Measurements from ENCODE around the gene CCDC112. TPM values are rescaled to one million over a fixed set of nuclear protein-coding genes. Genes with fewer than 3 reads are reported as not detected.

CCDC112 gene
- total and polyA plus RNA-seq, 7 donors, result 0.85 to 2.2 (median 2.0) TPM

DNA sequence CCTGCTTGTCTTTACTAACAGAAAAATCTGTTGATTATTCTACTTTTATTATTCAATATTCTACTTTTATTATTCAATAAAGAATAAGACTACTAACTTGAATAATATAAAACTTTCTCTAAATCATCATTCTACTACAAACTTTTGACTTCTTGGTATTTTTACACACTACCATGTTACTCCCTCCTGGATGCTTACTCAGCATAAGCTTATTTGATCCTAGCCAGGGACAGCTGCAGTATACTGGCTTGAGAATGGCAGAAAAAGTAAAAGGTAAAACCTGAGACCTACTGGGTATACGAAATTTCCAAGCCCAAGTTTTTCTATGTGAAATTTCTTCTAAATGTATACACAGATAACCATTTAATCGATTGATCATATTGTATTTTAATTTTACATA, 59.9 kb downstream of the CCDC112 start:
- DNase-seq, result no peak
- H3K27me3 ChIP-seq (ENCODE audit: insufficient read depth in 3 of 3, low read length in 2 of 3), result no peaks in the 10 kb centered on the region
- H3K4me3 ChIP-seq, result no peak overlapping the region
- ATAC-seq, result no peak
- H3K27ac ChIP-seq, result no peak overlapping the region
- 83 to 92% (median 89%) methylated on average over 2 of the region's 2 CpGs for WGBS, 3 donors
- TF ChIP-seq, protein P1, sequence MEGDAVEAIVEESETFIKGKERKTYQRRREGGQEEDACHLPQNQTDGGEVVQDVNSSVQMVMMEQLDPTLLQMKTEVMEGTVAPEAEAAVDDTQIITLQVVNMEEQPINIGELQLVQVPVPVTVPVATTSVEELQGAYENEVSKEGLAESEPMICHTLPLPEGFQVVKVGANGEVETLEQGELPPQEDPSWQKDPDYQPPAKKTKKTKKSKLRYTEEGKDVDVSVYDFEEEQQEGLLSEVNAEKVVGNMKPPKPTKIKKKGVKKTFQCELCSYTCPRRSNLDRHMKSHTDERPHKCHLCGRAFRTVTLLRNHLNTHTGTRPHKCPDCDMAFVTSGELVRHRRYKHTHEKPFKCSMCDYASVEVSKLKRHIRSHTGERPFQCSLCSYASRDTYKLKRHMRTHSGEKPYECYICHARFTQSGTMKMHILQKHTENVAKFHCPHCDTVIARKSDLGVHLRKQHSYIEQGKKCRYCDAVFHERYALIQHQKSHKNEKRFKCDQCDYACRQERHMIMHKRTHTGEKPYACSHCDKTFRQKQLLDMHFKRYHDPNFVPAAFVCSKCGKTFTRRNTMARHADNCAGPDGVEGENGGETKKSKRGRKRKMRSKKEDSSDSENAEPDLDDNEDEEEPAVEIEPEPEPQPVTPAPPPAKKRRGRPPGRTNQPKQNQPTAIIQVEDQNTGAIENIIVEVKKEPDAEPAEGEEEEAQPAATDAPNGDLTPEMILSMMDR (IDR thresholded peaks at IDR 0.05), result no peak
- peaks cover under 1% of the 10 kb centered on the region for H3K4me1 ChIP-seq
- H3K9me3 ChIP-seq, result no peaks in the 10 kb centered on the region
- H3K36me3 ChIP-seq (ENCODE audit: insufficient read depth in 1 of 2, low read depth in 1 of 2), result peaks cover 4 to 74% of the 10 kb centered on the region in 2 donors
- intact Hi-C loops (cut with DNase I), result no loop called here

DNA sequence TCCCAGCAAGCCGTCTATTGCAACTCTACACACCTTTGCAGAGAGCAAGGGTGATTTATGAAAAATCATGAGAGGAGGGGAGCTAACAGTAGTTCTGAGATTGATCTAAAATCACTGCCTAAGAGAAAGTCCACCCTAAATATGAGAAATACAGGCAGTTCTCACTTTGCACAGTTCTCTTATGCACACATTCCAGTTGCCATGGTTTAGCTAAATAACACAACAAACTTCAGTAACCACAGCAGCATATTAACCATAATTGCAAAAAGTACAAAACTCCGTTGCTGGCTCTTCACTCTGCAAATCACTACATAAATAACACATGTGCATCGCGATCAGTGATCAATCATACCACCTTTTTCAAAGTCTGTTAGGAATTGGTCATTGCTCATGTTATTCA, 64.9 kb downstream of the CCDC112 start:
- DNase-seq, result no peak
- Histone ChIP-seq H3K4me1 (no peaks in the 10 kb centered on the region), H3K27me3 (ENCODE audit: insufficient read depth in 3 of 3, low read length in 2 of 3) (no peaks in the 10 kb centered on the region), H3K36me3 (ENCODE audit: insufficient read depth in 1 of 2, low read depth in 1 of 2) (peaks cover 2 to 74% of the 10 kb centered on the region in 2 donors), H3K4me3 (no peak overlapping the region), H3K27ac (no peak overlapping the region), H3K9me3 (no peaks in the 10 kb centered on the region)
- intact Hi-C loops (cut with DNase I), result no loop called here
- 89 to 91% (median 89%) methylated on average over 4 of the region's 4 CpGs for WGBS, 3 donors
- TF ChIP-seq, protein P1 (IDR thresholded peaks at IDR 0.05), result no peak
- ATAC-seq, result no peak

DNA sequence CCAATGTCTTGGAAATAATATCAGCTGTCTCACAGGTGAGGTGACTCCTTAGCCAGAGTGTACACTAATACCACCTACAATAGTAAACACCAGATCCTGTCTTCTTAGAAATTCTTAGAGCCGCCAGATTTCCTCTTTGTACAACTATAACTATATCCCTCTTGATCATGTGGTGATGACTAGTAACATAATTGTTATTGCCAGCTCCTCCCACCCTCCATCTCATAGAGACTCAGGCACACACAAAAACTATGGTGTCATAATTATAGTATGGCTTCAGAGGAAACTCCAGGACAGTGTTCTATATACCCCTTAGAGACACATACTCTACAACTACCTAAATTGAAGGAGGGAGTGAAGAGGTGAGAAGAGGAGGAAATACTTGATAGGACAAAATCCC, 66.8 kb downstream of the CCDC112 start:
- H3K9me3 ChIP-seq, result no peaks in the 10 kb centered on the region
- WGBS, 3 donors, result 95 to 100% (median 100%) methylated on average over 1 of the region's 1 CpG
- H3K27ac ChIP-seq, result no peak overlapping the region
- H3K27me3 ChIP-seq (ENCODE audit: insufficient read depth in 3 of 3, low read length in 2 of 3), result no peaks in the 10 kb centered on the region
- TF ChIP-seq, protein P1 (IDR thresholded peaks at IDR 0.05), result no peak
- no peak overlapping the region for H3K4me3 ChIP-seq
- no peaks in the 10 kb centered on the region for H3K4me1 ChIP-seq
- peaks cover 2 to 61% of the 10 kb centered on the region in 2 donors for H3K36me3 ChIP-seq (ENCODE audit: insufficient read depth in 1 of 2, low read depth in 1 of 2)
- intact Hi-C loops (cut with DNase I), result no loop called here
- DNase-seq (no peak), ATAC-seq (no peak)

GRCh38 chr5:115227281-115227680, 69.2 kb downstream of the CCDC112 start:
- H3K27me3 ChIP-seq (ENCODE audit: insufficient read depth in 3 of 3, low read length in 2 of 3), result no peaks in the 10 kb centered on the region
- H3K9me3 ChIP-seq, result no peaks in the 10 kb centered on the region
- intact Hi-C loops (cut with DNase I), result no loop called here
- TF ChIP-seq, protein P1 (IDR thresholded peaks at IDR 0.05), result no peak
- H3K4me1 ChIP-seq, result no peaks in the 10 kb centered on the region
- ATAC-seq (no peak), DNase-seq (no peak)
- 92 to 100% (median 100%) methylated on average over 1 of the region's 1 CpG for WGBS, 3 donors
- no peak overlapping the region for H3K4me3 ChIP-seq
- H3K27ac ChIP-seq, result no peak overlapping the region
- H3K36me3 ChIP-seq (ENCODE audit: insufficient read depth in 1 of 2, low read depth in 1 of 2), result peaks cover 2 to 62% of the 10 kb centered on the region in 2 donors

Other genes starting within 250 kb of the CCDC112 start
- under 1 TPM in 3 of 4 donors, not detected in 1; 0.06 to 0.75 (median 0.49) TPM for gene TRIM36, start 126.7 kb downstream of the CCDC112 start, total RNA-seq
- gene TRIM36, start 126.7 kb downstream of the CCDC112 start, polyA plus RNA-seq, result under 1 TPM in 2 of 3 donors, not detected in 1; 0.04 to 0.47 TPM
- gene PGGT1B, start 33.8 kb downstream of the CCDC112 start, total RNA-seq, result 10 to 100 TPM; 18.4 to 29.0 (median 24.3) TPM
- gene PGGT1B, start 33.8 kb downstream of the CCDC112 start, polyA plus RNA-seq, result 1 to 10 TPM; 2.7 to 8.0 (median 5.4) TPM
- 10 to 100 TPM; 26.0 to 44.5 (median 32.8) TPM for gene FEM1C, start 248.1 kb upstream of the CCDC112 start, total RNA-seq
- gene FEM1C, start 248.1 kb upstream of the CCDC112 start, polyA plus RNA-seq, result 10 to 100 TPM in 2 of 3 donors, 1 to 10 TPM in 1; 9.1 to 24.0 (median 15.8) TPM

Data from psoas muscle (tissue), 8 donors.